GM21717 (cell line): ENCODE results near the gene SETD2.
"Not testable (repeated sequence)": the region's sequence is repeated elsewhere in the genome, so short reads cannot be mapped to it uniquely, and the experiment has no call there.

Experiments used
- ATAC-seq: cut with Tn5 transposase; IDR thresholded peaks from one replicate; pipeline ENCODE4 v1.9.1; 2021; ENCODE audit warnings: mild to moderate bottlenecking, moderate library complexity; ENCODE audit not compliant: unreplicated experiment

Gene SETD2

DNA sequence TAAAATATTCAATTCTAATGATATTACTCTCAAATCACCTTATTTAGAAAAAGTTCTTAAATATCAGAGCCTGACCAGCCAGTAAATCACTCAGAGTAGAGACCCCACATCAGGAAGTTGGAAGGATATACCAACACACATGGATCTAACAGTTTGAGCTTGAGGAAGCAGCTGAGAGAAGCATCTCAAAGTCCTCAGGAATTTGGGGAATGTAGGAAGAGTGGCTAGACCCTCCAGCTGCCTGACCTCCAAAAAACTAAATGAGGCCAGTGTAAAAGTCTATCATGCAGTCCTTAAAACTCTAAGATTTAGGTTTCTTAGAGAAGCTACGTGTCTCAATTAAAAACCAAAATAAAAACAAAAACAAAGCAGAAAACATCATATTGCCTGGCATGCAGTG, 55.4 kb downstream of the SETD2 start:
- no peak for ATAC-seq

DNA sequence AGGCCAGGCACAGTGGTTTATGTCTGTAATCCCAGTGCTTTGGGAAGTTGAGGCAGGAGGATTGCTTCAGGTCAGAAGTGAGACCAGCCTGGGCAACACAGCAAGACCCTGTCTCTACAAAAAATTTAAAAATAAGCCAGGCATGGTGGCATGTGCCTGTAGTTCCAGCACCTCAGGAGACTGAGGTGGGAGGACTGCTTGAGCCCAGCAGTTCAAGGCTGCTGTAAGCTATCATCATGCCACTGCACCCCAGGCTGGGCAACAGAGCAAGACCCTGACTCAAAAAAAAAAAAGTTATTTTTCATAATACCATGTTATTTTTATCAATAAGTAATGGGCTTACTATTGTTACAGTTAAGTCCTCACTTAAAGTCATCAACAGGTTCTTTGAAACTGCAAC, 59.7 kb downstream of the SETD2 start:
- no peak for ATAC-seq

DNA sequence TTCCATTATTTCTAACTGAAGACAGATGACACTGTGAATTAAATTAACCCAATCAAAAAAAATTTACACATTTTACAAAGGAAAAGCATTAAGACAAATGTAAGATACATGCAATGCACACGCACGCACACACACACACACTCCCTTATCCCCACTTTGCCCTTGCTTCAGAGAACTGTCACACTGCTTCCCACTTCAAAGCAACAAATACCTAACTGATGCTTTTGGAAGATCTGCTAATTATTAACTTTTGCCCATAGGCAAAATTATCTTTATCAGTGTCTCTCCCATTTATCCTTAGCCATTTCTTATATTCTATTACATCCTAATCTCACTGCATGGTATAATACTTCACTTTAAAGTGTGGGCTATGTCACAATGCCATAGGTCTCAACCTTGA, 60.3 kb downstream of the SETD2 start:
- no peak for ATAC-seq

DNA sequence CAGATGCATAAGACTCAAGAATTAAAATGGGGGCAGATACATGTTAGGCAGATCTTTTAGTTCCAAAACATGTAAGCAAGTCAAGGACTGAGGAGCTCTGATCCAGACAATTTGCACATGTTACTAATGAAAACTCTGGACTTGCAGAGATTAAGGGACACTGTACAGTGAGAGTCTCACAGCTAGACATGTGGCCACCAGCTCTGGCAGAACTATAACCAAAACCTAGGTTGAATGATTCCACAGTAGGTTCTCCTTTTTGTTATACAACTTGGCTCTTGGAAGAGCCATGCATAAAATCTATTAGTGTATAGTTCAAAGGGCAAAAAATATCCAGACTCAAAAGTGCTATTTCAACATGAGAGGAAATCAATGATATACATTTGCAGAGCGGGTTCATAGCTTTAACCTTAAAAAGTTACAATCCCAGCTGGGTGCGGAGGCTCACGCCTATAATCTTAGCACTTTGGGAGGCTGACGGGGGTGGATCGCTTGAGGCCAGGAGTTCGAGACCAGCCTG, 61.8 kb downstream of the SETD2 start:
- ATAC-seq = no peak

DNA sequence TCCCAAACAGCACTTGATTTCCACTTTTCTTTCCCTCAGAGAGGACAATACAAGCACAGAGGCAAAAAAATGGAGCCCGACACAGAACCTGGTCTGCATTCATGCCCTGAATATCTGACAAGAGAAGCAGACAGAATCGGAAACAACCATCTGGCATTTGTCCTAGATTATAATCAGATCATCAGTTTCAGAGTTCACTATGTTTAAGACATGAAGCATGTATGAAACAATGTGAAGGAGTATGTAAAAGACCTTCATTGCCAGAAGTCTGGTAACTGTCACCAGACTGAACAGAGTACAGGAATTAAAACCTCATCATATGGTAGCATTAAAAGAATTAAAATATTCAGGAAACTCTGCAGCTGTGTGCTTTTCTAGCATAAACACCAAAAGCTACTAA, 65.0 kb downstream of the SETD2 start:
- ATAC-seq = no peak

DNA sequence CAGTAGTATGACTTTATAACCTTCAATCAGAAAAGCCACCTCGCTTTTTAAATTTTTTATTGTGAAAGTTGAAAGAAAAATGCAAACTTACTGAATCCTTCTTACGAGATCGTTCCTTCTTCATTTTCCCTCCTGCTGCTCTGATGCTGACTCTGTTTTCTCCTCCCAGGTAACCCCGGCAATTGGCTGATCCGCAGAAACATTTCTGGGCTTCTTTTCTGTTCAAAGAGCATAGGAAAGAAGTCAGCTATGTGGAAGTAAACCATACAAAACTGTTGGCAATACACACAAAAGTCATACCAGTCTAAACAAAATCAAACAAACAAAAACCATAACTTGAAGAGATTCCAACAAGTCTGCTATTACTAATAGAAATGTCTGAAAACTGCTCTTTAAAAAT, 66.0 kb downstream of the SETD2 start:
- no peak for ATAC-seq

DNA sequence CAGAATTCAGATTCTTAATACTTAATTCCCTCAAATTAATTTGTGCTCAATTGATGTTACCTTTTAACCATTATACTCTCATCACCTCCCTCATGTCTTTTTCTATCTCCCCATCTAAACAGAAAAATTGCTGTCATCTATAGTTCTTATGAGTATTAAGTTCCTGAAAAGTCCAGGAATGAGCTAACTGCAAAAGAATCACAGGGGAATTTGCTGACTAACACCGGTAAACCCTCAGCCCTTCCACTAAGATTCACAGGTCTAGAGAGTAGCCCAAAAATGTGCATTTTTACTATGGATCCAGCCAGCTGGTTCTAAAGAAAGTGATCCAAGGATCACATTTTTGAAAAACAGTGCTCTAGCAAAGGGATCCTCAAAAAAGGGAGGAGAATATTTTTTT, 67.0 kb downstream of the SETD2 start:
- ATAC-seq = no peak

DNA sequence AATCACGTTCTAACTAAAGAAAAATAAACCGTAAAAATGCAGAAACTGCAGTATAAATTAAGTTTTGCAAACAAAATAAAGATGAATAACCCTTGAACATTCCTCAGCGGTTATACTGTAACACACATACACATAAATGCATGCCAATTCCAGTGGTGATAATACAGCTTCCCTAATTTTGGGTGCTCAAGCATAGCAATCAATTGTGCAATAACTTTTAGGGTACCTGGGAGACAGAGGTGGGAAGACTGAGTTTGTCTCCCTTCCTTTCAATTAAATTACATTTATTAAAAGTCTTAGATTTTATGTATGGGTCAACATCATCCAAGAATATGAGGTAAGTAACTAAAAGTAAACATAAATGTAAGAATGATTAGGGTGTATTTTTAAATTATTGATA, 71.8 kb downstream of the SETD2 start:
- no peak for ATAC-seq

DNA sequence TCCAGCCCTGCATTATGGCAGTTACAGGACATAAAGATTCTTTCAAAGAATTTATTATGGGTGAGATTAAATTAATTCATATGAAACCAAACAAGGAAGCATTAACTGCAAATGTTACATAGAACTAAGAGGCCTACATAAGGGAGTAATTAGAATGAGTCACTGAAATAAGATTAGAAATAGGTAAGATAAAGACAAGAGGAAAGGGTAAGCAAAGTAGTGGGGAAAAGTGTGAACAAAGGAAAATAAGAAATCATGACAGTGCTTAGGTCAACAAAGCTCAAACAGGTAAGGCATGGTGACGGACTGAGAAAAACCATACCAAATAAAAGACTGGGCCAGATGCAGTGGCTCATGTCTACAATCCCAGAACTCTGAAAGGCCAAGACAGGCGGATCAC, 74.3 kb downstream of the SETD2 start:
- ATAC-seq = no peak

DNA sequence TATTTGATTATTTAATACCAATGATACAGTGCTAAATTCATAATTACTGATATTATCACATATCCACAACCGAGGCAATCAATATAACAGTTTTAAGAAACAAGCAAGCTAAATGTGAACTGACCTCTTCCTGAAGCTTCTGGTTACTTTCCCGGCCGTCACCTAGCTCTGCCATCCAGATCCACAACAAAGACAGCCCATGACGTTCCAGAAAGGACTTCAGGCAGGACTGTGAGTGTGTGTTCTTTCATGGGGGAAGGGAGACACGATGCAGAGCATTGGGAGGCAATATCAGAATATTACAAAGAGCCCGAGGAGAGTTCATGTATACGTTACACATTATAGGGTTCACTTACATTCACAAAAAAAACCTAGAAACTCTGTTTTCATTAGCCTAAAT, 77.8 kb downstream of the SETD2 start:
- no peak for ATAC-seq

DNA sequence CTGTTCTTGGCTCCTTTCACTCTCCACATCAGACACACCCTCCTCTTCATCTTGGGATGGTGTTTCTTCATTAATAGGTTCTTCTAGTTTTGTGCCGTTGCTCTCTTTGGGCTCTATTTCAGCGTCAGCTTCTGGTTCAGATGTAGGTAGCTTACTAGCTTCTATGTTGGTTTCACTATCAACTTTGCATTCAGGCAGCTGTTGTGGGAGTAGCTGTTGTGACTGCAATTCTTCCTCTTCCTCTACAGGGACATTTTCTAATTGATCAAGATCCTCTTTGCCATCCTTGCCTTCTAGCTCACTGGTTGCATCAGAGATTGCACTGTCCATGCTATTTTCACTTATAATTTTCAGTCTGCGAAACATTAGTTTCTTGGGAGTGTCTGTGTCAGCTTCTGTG, 80.1 kb downstream of the SETD2 start:
- no peak for ATAC-seq

DNA sequence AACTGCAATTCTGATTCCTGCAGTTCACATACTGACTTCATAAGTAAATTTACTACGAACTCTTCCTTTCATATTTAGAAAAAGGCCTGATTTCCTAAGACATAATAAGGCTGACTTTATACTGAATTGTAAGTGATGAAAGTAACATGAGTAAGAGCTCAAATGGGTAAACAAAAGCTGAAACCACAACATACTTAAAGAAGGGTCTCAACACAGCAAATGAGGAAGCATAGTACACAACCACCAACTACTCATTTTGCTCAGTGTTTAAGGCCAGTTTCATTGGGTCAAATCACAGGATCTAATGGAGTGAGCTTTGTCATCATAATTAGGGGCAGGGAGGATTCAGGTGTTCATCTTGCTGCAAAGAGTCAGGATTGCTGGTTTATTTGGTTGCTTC, 81.4 kb downstream of the SETD2 start:
- no peak for ATAC-seq

DNA sequence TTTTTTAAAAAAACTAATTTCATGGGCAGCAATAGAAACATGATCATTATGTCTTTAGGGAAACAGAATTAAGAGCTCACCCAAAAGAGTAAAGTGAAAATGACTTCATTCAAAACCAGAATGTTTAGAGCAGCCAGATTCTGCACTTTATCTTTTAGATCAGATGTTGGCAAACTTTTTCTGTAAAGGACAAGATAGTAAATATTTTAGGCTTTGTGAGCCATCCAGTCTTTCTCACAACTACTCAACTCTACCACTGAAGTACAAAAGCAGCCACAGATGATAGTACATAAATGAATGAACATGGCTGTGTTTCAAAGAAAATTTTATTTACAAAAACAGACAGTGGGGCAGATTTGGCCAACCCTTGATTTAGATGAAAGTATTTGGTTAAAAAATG, 84.5 kb downstream of the SETD2 start:
- ATAC-seq = no peak

DNA sequence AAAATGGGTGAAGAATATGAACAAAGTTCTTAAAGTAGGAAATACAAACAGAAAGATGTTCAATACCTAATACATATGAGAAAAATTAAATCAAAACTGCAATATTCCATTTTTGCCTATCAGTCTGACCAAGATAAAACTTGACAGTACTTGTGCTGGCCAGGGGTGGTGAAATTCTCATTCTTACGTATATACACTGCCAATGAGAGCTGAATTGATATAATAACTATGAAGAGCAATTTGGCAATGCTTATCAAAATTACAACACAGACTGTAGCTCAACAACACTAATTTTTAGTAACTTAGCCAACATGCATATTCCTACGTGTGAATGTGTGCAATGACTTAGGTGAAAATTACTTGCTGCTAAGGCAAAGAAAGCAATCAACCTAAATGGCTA, 90.2 kb downstream of the SETD2 start:
- no peak for ATAC-seq

DNA sequence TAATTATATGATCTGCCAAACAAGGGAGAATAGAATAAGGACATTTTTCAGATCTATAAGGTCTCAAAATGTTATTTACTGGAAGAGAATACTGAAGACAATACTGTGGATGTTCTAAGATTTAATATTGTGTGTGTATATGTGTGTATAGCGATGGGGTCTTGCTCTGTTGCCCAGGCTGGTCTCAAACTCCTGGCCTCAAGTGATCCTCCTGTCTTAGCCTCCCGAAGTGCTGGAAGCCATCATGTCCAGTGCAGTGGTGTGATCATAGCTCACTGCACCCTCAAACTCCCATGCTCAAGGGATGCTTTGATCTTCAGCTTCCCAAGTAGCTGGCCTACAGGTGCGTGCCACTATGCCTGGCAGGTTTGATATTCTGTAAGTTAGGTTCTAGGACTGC, 93.1 kb downstream of the SETD2 start:
- ATAC-seq = no peak

DNA sequence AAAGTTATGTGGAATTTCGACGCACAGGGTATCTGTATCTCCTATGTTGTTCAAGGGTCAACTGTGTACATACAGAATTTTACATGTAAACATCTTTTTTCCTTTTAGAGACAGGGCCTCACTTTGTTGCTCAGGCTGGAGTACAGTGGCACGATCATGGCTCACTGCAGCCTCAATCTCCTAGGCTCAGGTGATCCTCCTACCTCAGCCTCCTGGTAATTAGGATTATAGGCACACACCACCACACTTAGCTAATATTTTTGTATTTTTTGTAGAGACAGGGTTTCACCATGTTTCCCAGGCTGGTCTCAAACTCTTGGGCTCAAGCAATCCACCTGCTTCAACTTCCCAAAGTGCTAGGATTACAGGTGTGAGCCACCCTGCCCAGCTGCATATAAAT, 97.7 kb downstream of the SETD2 start:
- ATAC-seq = not testable (repeated sequence)

DNA sequence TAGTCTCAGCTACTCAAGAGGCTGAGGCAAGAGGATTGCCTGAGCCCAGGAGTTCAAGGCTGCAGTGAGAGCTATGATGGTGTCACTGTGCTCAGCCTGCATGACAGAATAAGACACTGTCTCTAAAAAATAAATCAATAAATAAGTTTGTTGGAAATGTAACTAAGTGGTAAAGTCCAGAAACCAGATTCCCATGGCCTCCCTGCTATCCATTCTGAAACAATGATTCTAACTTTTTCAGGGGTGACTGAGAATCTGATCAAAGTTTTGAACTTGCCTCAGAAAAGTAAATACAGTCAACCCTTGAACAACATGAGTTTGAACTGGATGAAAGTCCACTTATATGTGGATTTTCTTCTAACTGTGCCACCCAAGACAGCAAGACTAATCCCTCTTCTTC, 98.2 kb downstream of the SETD2 start:
- ATAC-seq = no peak

DNA sequence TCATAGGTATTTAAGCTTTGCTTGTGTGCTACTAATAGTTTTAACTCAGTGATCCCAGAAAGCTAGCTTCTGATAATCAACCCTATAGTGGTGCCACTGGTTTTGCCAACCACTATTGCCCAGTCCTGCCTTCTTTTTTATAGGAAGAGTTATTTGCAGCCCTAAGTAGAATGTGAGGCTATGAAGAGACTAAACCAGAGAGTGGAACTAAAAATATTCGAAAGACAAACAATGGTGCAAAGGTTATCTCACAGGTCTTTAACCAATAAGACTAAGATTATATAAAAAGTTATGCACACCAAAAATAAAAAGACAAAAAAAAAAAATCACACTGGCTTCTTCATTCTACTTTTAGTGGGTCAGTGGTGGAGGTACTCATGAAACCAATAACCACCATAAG, 98.9 kb downstream of the SETD2 start:
- no peak for ATAC-seq

DNA sequence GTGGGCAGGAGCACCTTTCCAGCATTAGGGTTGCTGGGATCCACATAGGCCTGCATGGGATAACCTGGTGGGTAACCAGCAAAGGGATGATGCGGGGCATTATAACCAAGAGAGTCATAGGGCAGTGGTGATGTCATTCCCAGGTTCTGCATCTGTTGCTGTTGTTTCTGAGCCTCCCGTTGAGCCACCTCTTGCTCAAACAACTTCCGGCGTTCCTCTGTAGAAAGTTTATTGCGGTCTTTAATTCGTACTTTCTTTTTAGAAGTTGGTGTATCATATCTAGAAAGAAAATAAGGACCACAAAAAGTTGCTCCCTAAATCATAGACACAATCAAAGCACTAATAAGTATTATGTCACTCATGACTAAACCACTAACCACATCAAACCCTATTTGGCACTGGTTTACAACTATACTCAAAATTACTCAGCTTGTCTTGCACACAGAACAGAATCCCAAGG, 106.7 kb downstream of the SETD2 start:
- ATAC-seq = no peak

DNA sequence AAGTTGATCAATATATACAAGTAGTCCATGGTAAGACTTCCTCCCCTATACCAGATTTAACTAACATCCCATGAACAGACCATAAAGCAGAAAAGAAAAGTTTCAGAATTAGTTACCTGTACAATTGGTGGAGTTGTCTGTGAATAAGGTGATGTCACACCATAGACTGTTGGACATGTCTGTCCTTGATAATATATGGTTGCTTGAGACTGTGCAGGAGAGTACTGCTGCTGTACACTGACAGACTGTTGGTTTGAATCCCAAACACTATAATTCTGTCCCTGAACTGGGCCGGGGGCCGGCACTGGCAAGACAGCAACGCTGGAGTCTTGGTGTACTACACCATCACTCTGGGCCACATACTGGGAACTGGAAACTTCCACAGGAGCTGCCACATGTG, 107.2 kb downstream of the SETD2 start:
- no peak for ATAC-seq

DNA sequence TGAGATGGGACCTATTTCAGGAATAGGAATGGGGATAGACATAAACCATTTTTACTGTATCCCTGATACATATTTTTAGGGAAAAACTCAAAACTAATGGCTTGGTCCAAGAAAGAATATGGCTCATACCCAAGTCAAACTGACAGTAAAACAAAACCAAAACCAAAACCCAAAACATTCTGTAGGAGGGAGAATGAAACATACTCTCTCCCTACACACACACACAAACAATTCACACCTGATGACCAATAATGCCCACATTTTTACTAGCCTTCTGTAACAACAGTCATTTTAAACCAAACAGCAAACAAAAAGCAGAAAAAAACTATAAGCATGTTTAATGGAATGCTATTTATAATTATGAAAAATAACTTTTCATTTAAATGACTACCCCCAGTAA, 109.5 kb downstream of the SETD2 start:
- ATAC-seq = no peak

DNA sequence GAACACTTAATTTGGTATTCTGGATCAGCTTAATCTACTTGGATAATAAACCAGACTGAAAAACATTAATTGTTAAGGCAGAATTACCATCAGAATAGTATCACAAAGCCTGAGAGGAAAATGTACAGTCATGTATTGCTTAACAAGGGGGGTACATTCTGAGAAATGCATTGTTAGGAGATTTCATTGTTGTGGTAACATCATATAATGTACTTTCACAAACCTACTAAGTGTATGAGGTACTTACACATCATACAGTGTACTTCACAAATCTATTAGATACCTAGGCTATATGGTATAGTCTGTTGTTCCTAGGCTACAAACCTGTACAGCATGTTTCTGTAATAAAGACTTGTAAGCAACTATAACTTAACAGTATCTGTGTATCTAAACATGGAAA, 116.2 kb downstream of the SETD2 start:
- ATAC-seq = no peak

DNA sequence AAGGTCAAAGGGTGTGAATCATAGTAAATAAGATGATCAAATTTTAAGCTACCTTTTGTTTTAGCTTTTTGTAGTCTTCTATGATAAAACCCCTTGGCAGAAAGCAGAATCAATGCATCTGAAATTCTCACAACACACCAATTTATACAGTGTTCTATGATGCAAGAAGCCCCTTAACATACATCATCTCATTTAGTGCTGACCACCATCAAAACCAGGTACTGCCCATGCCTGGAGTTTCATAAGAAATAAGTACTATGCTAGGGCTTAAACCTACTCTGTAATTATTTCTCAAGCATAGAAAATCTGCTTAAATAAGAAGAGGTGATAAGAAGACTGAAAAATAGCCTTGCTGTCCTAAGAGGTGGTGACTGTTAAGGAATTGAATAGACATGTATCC, 116.8 kb downstream of the SETD2 start:
- ATAC-seq = no peak
